GM12873 (cell line): ENCODE results near the gene PLXNB1.

Experiments
- TF ChIP-seq, protein P1 (sequence below): IDR thresholded peaks from 2 replicates; pipeline ENCODE4 v1.5.1; 2012; ENCODE audit warnings: low read depth, mild to moderate bottlenecking, moderate library complexity, low read length, control low read depth; ENCODE audit not compliant: insufficient read depth; ENCODE audit errors: missing control alignments

PLXNB1 gene

DNA sequence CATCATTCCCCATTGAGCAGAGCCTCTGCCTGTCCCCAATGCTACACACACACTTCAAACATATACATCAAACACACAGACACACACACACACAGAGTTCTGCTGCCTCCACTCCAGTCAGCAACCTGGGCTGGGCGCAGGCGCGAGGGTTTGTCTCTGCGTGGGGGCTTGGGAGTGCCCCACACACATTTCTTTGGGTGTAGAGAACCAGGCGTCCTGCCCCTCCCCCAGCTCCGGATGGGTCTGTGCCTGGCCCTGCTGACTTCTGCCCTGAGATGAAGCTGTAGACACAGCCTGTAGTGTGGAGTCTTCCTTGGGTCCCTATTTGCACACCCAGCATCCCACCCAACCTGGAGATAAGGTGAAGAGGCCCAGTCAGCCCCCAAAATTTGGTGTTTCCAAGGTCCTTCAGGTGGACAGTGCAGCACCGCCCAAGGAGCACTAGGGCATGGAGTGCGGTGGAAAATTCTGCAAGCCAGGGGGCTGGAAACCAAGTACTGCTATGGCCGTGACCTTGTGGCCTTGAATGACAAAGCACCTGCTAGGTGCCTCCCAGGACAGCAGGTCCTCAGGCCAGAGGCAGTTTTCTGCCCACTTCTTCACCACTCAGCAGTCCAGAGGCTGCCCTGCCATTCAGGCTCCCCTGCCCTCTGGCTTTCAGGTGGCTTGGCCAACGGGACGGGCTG, 31.0 kb downstream of the PLXNB1 start:
- TF ChIP-seq, protein P1, sequence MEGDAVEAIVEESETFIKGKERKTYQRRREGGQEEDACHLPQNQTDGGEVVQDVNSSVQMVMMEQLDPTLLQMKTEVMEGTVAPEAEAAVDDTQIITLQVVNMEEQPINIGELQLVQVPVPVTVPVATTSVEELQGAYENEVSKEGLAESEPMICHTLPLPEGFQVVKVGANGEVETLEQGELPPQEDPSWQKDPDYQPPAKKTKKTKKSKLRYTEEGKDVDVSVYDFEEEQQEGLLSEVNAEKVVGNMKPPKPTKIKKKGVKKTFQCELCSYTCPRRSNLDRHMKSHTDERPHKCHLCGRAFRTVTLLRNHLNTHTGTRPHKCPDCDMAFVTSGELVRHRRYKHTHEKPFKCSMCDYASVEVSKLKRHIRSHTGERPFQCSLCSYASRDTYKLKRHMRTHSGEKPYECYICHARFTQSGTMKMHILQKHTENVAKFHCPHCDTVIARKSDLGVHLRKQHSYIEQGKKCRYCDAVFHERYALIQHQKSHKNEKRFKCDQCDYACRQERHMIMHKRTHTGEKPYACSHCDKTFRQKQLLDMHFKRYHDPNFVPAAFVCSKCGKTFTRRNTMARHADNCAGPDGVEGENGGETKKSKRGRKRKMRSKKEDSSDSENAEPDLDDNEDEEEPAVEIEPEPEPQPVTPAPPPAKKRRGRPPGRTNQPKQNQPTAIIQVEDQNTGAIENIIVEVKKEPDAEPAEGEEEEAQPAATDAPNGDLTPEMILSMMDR = no peak

DNA sequence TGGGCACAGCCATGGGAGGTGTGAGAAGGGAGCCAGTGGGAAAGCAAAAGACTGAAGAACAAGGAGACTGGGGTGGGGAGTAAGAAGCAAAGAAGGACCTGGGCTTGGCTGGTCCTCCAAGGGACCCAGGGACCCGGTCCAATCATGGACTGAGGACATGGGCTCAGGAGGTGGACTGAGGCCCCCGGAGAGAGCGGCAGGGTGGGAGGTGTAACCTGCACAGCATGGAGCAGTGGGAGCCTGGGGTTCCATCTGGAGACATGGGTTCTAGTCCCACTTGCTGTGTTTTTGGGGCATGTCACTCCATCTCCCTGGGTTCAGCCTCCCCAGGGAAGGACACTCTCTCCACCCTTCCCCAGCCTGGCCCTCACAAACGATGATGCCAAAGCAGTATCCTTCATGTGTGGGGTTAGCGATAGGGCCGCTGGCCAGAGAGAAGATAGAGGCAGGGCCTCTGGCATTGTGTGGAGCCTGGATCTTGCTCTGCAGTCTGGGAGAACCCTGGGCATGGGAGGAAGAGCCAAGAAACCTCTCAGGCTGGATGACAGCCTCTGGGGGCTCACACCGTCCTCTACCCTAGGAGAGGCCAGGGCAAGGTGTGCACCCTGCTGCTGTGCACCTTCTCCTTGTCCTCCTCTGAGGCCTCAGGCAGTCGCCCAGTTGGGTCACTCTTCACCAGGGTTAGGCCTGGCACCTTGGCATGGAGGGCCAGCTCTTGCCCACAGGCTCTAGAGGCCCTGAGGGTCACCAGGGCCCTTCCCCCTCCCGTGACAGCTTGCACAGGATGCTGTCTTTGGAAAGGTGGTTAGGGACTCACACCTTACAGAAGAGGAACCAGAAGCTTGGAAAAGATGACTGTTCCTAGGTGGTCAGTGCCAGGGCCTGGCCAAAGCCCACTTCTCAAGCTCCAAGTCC, 31.9 kb downstream of the PLXNB1 start:
- TF ChIP-seq, protein P1 = no peak

DNA sequence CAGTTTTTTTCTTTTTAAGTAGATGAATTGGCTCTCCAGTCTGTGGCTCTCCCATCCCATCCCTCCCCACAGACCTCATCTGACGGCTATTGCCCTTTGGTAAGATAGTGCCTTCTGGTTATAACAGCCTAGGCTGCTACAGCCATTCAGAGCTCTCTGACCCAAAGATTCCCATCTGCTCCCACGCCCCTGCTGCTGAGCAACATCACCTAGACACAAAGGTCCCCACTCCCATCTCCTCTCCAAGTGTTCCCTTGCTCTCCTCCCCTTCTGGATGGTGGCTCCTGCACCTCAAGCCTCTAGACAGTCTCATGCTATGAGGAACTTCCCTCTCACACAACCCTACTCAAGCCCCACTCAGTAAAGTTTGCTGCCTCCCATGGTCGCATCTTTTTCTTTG, 34.2 kb downstream of the PLXNB1 start:
- TF ChIP-seq, protein P1 = no peak

DNA sequence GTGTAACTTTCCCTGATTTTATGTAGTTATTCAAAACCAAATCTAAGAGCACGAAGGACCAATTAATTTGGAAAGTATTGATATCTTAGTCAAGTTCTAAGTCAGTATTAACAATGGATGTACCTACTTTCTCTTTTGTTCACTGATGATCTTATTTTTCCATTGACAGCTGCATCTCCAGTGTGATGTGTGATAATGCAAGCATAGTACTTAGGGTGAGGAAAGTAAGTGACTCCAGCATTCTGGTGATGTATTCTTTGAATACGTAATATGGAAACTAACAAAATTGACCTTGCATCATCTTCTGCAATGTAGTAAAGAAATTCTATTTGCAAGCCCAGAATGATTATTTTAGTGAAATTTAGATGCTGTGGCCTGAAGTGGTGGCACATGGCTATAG, 35.5 kb downstream of the PLXNB1 start:
- TF ChIP-seq, protein P1 = no peak

DNA sequence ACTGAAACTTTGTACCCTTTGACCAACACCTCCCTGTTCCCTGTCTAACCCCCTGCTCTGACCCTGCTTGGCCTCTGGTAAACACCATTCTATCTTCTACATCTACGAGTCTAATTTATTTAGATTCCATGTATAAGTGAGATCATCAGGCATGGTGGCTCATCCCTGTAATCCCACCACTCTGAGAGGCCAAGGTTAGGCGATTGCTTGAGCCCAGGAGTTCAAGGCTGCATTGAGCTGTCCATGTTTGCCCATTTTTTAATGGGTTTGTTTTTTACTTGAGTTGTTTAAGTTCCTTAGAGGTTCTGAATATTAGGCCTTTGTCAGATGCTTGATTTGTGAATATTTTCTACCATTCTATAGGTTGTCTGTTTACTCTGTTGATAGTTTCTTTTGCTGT, 40.9 kb downstream of the PLXNB1 start:
- TF ChIP-seq, protein P1 = no peak

DNA sequence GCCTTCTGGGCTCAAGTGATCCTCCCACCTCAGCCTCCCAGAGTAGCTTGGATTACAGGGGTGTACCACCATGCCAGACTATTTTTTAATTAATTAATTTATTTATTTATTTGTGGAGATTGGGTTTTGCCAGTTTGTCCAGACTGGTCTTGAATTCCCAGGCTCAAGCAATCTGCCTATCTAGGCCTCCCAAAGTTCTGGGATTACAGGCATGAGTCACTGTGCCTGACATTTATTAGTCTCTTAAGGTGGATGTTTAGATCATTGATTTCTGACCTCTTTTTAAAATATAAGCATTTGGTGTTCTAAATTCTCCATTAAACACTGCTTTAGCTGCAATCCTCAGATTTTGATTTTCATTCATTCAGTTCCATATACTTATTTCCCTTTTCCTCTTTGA, 42.3 kb downstream of the PLXNB1 start:
- TF ChIP-seq, protein P1 = no peak

DNA sequence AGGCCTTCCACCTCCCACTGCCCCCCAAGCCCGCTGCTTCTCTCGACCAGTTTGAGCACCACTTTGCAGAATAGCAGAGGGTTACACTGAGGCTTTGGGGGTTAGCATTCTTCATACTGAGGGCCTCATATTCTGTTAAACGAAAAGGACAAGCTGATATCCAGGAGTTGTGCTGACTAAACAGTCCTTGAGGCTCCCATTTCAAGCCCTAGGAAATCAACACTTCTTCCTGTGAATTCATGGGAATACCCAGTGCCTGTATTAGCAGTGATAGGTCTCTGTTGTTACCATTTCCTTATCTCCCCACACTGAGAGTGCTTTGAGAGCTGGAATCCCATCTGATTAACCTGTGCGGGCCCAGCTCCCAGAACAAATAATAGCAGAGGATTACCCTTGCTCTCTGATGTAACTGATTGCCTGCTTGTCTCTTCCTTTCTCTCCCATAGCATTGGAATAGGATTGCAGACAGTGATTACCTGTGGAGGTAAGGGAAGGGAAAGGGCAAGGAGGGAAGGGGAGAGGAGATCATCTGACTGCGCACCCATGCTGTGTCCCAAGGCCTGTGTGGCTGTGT, 56.9 kb downstream of the PLXNB1 start:
- TF ChIP-seq, protein P1 = no peak
